Keratinocyte (primary cell): ENCODE data around the gene MFAP3L.
"Not testable (repeated sequence)": the region's sequence is repeated elsewhere in the genome, so short reads cannot be mapped to it uniquely, and the experiment has no call there.

ENCODE experiments used
- EZH2 ChIP-seq: IDR thresholded peaks from one replicate; pipeline ENCODE4 v1.6.1; 2012; ENCODE audit warnings: inconsistent platforms, mild to moderate bottlenecking, low read length, moderate library complexity
- TF ChIP-seq, protein P1 (sequence below), 3 experiments: IDR thresholded peaks in 1 of 3; conservative IDR thresholded peaks in 1 of 3; optimal IDR thresholded peaks in 1 of 3; 2 replicates in 2 of 3; 3 replicates in 1 of 3; pipeline versions ENCODE3 to v1.5.1; 2011; ENCODE audit warnings: low read length in 3 of 3, mild to moderate bottlenecking in 3 of 3, moderate library complexity in 2 of 3, control low read depth in 1 of 3, inconsistent platforms in 1 of 3; ENCODE audit not compliant: insufficient read depth in 2 of 3; ENCODE audit errors: extremely low read depth in 1 of 3

GRCh38 chr4:169943601-169944000 is 82.6 kb downstream of the MFAP3L start:
- TF ChIP-seq, protein P1, sequence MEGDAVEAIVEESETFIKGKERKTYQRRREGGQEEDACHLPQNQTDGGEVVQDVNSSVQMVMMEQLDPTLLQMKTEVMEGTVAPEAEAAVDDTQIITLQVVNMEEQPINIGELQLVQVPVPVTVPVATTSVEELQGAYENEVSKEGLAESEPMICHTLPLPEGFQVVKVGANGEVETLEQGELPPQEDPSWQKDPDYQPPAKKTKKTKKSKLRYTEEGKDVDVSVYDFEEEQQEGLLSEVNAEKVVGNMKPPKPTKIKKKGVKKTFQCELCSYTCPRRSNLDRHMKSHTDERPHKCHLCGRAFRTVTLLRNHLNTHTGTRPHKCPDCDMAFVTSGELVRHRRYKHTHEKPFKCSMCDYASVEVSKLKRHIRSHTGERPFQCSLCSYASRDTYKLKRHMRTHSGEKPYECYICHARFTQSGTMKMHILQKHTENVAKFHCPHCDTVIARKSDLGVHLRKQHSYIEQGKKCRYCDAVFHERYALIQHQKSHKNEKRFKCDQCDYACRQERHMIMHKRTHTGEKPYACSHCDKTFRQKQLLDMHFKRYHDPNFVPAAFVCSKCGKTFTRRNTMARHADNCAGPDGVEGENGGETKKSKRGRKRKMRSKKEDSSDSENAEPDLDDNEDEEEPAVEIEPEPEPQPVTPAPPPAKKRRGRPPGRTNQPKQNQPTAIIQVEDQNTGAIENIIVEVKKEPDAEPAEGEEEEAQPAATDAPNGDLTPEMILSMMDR (optimal IDR thresholded peaks at IDR 0.05 in 1 of 3, IDR thresholded peaks at IDR 0.05 in 1 of 3, conservative IDR thresholded peaks at IDR 0.05 in 1 of 3; ENCODE audit: extremely low read depth in 1 of 3, insufficient read depth in 2 of 3, low read length in 3 of 3): not testable (repeated sequence)
- TF ChIP-seq EZH2: not testable (repeated sequence)
